Hepatocyte (in vitro differentiated cells): ENCODE results near the gene ROBO3. TPM values are rescaled to one million over a fixed set of nuclear protein-coding genes. Genes with fewer than 3 reads are reported as not detected.

ENCODE experiments used
- DNase-seq: peaks from one replicate; pipeline ENCODE4 v3.0.0-alpha.2; 2016; ENCODE audit warnings: low spot score
- H2AFZ ChIP-seq: fragments of 200-600 bp; sonication (generic); 2 replicates; pipeline ENCODE4 v1.6.0; 2016; ENCODE audit warnings: antibody characterized with exemption, mild to moderate bottlenecking
- H3K27ac ChIP-seq: fragments of 200-600 bp; sonication (generic); 2 replicates; pipeline ENCODE4 v1.5.1; 2016; ENCODE audit warnings: mild to moderate bottlenecking
- H3K27me3 ChIP-seq: fragments of 200-600 bp; sonication (generic); 2 replicates; pipeline ENCODE4 v1.6.1; 2016
- H3K36me3 ChIP-seq: fragments of 200-600 bp; sonication (generic); replicated peaks from 2 replicates; pipeline ENCODE4 v1.5.1; 2016; ENCODE audit warnings: low read depth; ENCODE audit not compliant: insufficient read depth
- H3K4me1 ChIP-seq: fragments of 200-600 bp; sonication (generic); 2 replicates; pipeline ENCODE4 v1.5.1; 2016; ENCODE audit warnings: mild to moderate bottlenecking, moderate library complexity; ENCODE audit not compliant: insufficient read depth
- H3K4me2 ChIP-seq: fragments of 200-600 bp; sonication (generic); 2 replicates; pipeline ENCODE4 v1.6.0; 2016
- H3K4me3 ChIP-seq: fragments of 200-600 bp; sonication (generic); 2 replicates; pipeline ENCODE4 v1.5.1; 2016; ENCODE audit warnings: mild to moderate bottlenecking
- H3K79me2 ChIP-seq: fragments of 200-600 bp; sonication (generic); 2 replicates; pipeline ENCODE4 v1.6.0; 2017; ENCODE audit warnings: mild to moderate bottlenecking
- H3K9me2 ChIP-seq: fragments of 200-600 bp; sonication (generic); replicated peaks from 2 replicates; pipeline ENCODE4 v1.6.0; 2017; ENCODE audit warnings: mild to moderate bottlenecking; ENCODE audit not compliant: insufficient read depth
- H3K9me3 ChIP-seq: fragments of 200-600 bp; sonication (generic); 2 replicates; pipeline ENCODE4 v1.5.1; 2016; ENCODE audit warnings: low read depth, mild to moderate bottlenecking
- H4K20me1 ChIP-seq: fragments of 200-600 bp; sonication (generic); 2 replicates; pipeline ENCODE4 v1.6.0; 2016; ENCODE audit warnings: mild to moderate bottlenecking; ENCODE audit not compliant: insufficient read depth, poor library complexity, severe bottlenecking
- EZH2 ChIP-seq: fragments of 200-600 bp; sonication (generic); IDR thresholded peaks from 2 replicates; pipeline ENCODE4 v1.6.1; 2016; ENCODE audit warnings: antibody characterized with exemption, mild to moderate bottlenecking, borderline replicate concordance
- EZH2phosphoT487 ChIP-seq: fragments of 200-600 bp; sonication (generic); IDR thresholded peaks from one replicate; pipeline ENCODE4 v1.6.1; 2018; ENCODE audit warnings: antibody characterized with exemption, mild to moderate bottlenecking, low read depth, moderate library complexity; ENCODE audit not compliant: unreplicated experiment, severe bottlenecking
- WGBS: methylation state at CpG from one replicate; pipeline ENCODE4 v1.1.6; 2016; ENCODE audit warnings: low lambda C conversion rate; ENCODE audit errors: missing lambda C conversion rate; 5-methylcytosine and 5-hydroxymethylcytosine counted together
- polyA plus RNA-seq: library from polyadenylated mRNA; unstranded; fragments of >200 nt; fragmentation: Nextera tagmentation; extraction: Ambion mirVana; gene quantifications from 2 replicates; pipeline ENCODE4 v1.2.1, GENCODE V29; 2016
- total RNA-seq: library from RNA; depleted of rRNA; stranded (reverse); fragments of >200 nt; gene quantifications from 2 replicates; pipeline ENCODE4 v1.2.3, GENCODE V29; 2014
- TF ChIP-seq, protein P1 (sequence below): fragments of 200-600 bp; sonication (generic); IDR thresholded peaks from 2 replicates; pipeline ENCODE4 v1.5.1; 2016; ENCODE audit warnings: antibody characterized with exemption, mild to moderate bottlenecking; ENCODE audit not compliant: poor library complexity

The ROBO3 gene
- total and polyA plus RNA-seq, 2 experiments from 2014 or later: 3.7 to 10.4 TPM

DNA sequence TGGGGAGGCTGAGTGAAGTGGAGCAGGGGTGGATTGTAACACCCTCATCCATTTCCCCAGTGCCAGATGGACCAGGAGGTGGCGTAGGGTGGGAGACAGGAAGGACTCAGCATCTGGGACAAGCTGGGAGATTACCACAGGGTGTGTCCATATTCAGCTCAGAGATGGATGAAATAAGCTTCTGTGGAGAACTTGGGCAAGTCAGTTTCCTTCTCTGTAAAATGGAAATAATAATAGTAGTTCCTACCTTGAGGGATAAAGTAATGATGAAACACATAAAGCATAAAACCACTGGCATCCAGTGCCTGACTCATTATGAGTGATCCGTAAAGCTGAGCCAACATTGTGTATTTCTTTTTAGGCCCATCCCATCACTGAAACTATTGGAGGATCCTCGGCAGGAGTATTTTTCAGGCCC, 33.0 kb downstream of the ROBO3 start:
- Histone ChIP-seq H3K4me2 (no peak overlapping the region), H2AFZ (peak overlapping the region; percentile 58), H3K27ac (peak overlapping the region; percentile 71), H3K79me2 (no peaks in the 10 kb centered on the region), H3K27me3 (peaks cover 32% of the 10 kb centered on the region), H3K4me3 (no peak overlapping the region), H3K9me2 (no peaks in the 10 kb centered on the region), H3K4me1 (no peaks in the 10 kb centered on the region), H3K36me3 (no peaks in the 10 kb centered on the region), H4K20me1 (no peaks in the 10 kb centered on the region), H3K9me3 (no peaks in the 10 kb centered on the region)
- TF ChIP-seq EZH2phosphoT487 (no peak), EZH2 (no peak)
- TF ChIP-seq, protein P1, sequence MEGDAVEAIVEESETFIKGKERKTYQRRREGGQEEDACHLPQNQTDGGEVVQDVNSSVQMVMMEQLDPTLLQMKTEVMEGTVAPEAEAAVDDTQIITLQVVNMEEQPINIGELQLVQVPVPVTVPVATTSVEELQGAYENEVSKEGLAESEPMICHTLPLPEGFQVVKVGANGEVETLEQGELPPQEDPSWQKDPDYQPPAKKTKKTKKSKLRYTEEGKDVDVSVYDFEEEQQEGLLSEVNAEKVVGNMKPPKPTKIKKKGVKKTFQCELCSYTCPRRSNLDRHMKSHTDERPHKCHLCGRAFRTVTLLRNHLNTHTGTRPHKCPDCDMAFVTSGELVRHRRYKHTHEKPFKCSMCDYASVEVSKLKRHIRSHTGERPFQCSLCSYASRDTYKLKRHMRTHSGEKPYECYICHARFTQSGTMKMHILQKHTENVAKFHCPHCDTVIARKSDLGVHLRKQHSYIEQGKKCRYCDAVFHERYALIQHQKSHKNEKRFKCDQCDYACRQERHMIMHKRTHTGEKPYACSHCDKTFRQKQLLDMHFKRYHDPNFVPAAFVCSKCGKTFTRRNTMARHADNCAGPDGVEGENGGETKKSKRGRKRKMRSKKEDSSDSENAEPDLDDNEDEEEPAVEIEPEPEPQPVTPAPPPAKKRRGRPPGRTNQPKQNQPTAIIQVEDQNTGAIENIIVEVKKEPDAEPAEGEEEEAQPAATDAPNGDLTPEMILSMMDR: no peak
- no peak for DNase-seq
- 66% methylated on average over 3 of the region's 3 CpGs for WGBS

DNA sequence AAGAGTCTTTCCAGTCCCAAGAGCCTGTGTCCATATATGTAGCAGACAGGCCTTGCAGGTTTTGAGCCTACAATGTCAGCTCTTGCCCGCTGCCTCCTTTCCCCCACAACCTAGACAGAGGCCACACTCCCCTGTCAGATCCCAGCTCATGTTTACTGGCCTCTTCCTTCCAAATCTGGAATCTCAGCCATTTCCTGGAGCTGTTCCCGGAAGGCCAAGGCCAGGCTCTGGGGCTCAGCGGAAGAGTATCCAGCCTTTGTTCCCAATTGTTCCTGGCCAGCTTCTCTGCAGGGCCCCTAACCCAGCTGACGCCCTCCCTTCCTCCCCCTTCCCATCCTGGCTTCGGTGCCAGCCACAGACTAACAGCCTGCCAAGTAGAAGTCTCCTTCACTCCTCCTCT, 33.5 kb downstream of the ROBO3 start:
- Histone ChIP-seq H3K4me3 (no peak overlapping the region), H3K4me2 (no peak overlapping the region), H2AFZ (peak overlapping the region; percentile 58)

DNA sequence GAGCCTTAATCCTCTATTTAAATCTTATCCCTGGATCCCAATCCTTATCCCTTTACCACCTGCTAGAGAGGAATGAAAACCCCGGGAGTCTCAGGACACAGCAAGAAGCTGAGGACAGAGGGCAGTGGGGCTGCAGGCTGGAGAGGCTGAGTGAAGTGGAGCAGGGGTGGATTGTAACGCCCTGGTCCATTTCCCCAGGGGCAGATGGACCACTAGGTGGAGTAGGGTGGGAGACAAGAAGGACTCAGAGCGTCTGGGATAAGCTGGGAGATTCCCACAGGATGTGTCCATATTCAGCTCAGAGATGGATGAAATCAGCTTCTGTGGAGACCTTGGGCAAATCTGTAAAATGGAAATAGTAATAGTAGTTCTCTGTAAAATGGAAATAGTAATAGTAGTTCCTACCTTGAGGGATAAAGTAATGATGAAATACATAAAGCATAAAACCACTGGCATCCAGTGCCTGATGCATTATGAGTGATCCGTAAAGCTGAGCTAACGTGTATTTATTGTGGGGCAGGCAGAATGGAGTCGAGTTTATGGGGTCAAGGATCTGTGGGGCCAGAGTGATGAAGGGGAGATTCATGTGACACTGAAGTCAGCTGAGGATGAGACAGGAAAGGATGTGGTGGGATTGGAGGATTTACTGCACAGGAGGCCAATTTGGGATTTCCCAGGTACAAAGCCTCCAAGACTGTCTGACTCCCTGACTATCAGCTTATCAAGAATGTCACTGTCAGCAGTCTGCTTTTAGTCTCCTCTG, 34.3 kb downstream of the ROBO3 start:
- Histone ChIP-seq H3K4me3 (no peak overlapping the region), H3K9me2 (no peaks in the 10 kb centered on the region), H3K4me2 (no peak overlapping the region), H3K36me3 (no peaks in the 10 kb centered on the region), H2AFZ (no peak overlapping the region), H3K9me3 (no peaks in the 10 kb centered on the region), H3K4me1 (no peaks in the 10 kb centered on the region), H3K79me2 (no peaks in the 10 kb centered on the region), H3K27ac (no peak overlapping the region), H3K27me3 (peaks cover 43% of the 10 kb centered on the region), H4K20me1 (no peaks in the 10 kb centered on the region)
- no peak for TF ChIP-seq EZH2
- TF ChIP-seq EZH2phosphoT487: no peak
- TF ChIP-seq, protein P1: no peak
- no peak for DNase-seq
- 57% methylated on average over 6 of the region's 6 CpGs for WGBS

More for the DNA sequence above, 33.5 kb downstream of the ROBO3 start:
- H3K9me2 ChIP-seq: no peaks in the 10 kb centered on the region
- H4K20me1 ChIP-seq: no peaks in the 10 kb centered on the region
- TF ChIP-seq EZH2 (no peak), EZH2phosphoT487 (no peak)
- TF ChIP-seq, protein P1: no peak
- no peaks in the 10 kb centered on the region for H3K36me3 ChIP-seq
- no peak for DNase-seq
- H3K27ac ChIP-seq: peak overlapping the region; percentile 71
- no peaks in the 10 kb centered on the region for H3K9me3 ChIP-seq
- H3K79me2 ChIP-seq: no peaks in the 10 kb centered on the region
- peaks cover 36% of the 10 kb centered on the region for H3K27me3 ChIP-seq
- no peaks in the 10 kb centered on the region for H3K4me1 ChIP-seq
- 61% methylated on average over 5 of the region's 5 CpGs for WGBS
